ENCODE measurements around the gene RTP3. TPM values are rescaled to one million over a fixed set of nuclear protein-coding genes. Genes with fewer than 3 reads are reported as not detected.

The RTP3 gene
- total RNA-seq, 3 donors from 2014 or later, result not detected

GRCh38 chr3:46454606-46455005 is 43.2 kb upstream of the RTP3 start:
- no peaks in the 10 kb centered on the region for H3K36me3 ChIP-seq (ENCODE audit: low read depth)
- H3K4me1 ChIP-seq (ENCODE audit: low read depth), result no peaks in the 10 kb centered on the region
- no peaks in the 10 kb centered on the region for H3K9me3 ChIP-seq
- ATAC-seq (no peak), DNase-seq (no peak)
- intact Hi-C loops (cut with DNase I, micrococcal nuclease), result no loop called here
- H3K4me3 ChIP-seq, result no peak overlapping the region
- TF ChIP-seq CTCF (IDR thresholded peaks at IDR 0.05), result no peak

- TF ChIP-seq CTCF (IDR thresholded peaks at IDR 0.05), result no peak
- no peaks in the 10 kb centered on the region for H3K36me3 ChIP-seq (ENCODE audit: low read depth)
- no peaks in the 10 kb centered on the region for H3K9me3 ChIP-seq
- no peak overlapping the region for H3K4me3 ChIP-seq
- H3K4me1 ChIP-seq (ENCODE audit: low read depth), result no peaks in the 10 kb centered on the region
- no peak for ATAC-seq
- intact Hi-C loops (cut with DNase I, micrococcal nuclease), result no loop called here
- DNase-seq, result no peak
These were observed 42.3 kb upstream of the RTP3 start for GRCh38 chr3:46455231-46456115.

GRCh38 chr3:46456118-46456517 is 41.7 kb upstream of the RTP3 start:
- no peak for TF ChIP-seq CTCF (IDR thresholded peaks at IDR 0.05)
- DNase-seq, result no peak
- H3K4me3 ChIP-seq, result no peak overlapping the region
- H3K4me1 ChIP-seq (ENCODE audit: low read depth), result no peaks in the 10 kb centered on the region
- no peak for ATAC-seq
- no peaks in the 10 kb centered on the region for H3K36me3 ChIP-seq (ENCODE audit: low read depth)
- intact Hi-C loops (cut with DNase I, micrococcal nuclease), result no loop called here
- no peaks in the 10 kb centered on the region for H3K9me3 ChIP-seq

- no peak for DNase-seq
- intact Hi-C loops (cut with DNase I, micrococcal nuclease), result no loop called here
- no peaks in the 10 kb centered on the region for H3K9me3 ChIP-seq
- H3K4me1 ChIP-seq (ENCODE audit: low read depth), result no peaks in the 10 kb centered on the region
- no peak overlapping the region for H3K4me3 ChIP-seq
- no peak for TF ChIP-seq CTCF (IDR thresholded peaks at IDR 0.05)
- ATAC-seq, result no peak
- no peaks in the 10 kb centered on the region for H3K36me3 ChIP-seq (ENCODE audit: low read depth)
These were observed 37.7 kb upstream of the RTP3 start for GRCh38 chr3:46460051-46460450.

GRCh38 chr3:46462111-46462510 is 35.7 kb upstream of the RTP3 start:
- Histone ChIP-seq H3K4me3 (no peak overlapping the region), H3K36me3 (ENCODE audit: low read depth) (no peaks in the 10 kb centered on the region), H3K9me3 (no peaks in the 10 kb centered on the region), H3K4me1 (ENCODE audit: low read depth) (no peaks in the 10 kb centered on the region)
- no peak for TF ChIP-seq CTCF (IDR thresholded peaks at IDR 0.05)
- intact Hi-C loops (cut with DNase I, micrococcal nuclease), result no loop called here
- ATAC-seq, result no peak
- no peak for DNase-seq

Data from mucosa of descending colon (tissue), 3 donors.